ENCODE results near the gene LILRA5.
A peak's percentile ranks its signal among the peaks of the same experiment; 100 is the strongest.
"Not testable (repeated sequence)": the region's sequence is repeated elsewhere in the genome, so short reads cannot be mapped to it uniquely, and the experiment has no call there.

Gene LILRA5

GRCh38 chr19:54271587-54271986 lies 41.4 kb downstream of the LILRA5 start:
- not testable (repeated sequence) for DNase-seq

- DNase-seq: no peak
Observed at GRCh38 chr19:54271106-54271505, 41.9 kb downstream of the LILRA5 start.

GRCh38 chr19:54268936-54269335 lies 44.0 kb downstream of the LILRA5 start:
- no peak for DNase-seq

- peak; percentile 76 for DNase-seq
Observed at GRCh38 chr19:54266133-54266532, 46.8 kb downstream of the LILRA5 start.

GRCh38 chr19:54262470-54262869 lies 50.5 kb downstream of the LILRA5 start:
- no peak for DNase-seq

GRCh38 chr19:54262066-54262465 lies 50.9 kb downstream of the LILRA5 start:
- no peak for DNase-seq

GRCh38 chr19:54257116-54257480 lies 55.9 kb downstream of the LILRA5 start, which contains the start of gene LILRB5:
LILRB5 (minus strand) TSS chr19:54257273; CDS start chr19:54257193, 80 bp downstream.
- no peak for DNase-seq

Data from NCI-H82 (cell line).